Suprapubic skin (tissue), 4 donors: ENCODE measurements around the gene POLR3H. TPM values are rescaled to one million over a fixed set of nuclear protein-coding genes. Genes with fewer than 3 reads are reported as not detected.
"Not testable (repeated sequence)": the region's sequence is repeated elsewhere in the genome, so short reads cannot be mapped to it uniquely, and the experiment has no call there.

ENCODE experiments used
- DNase-seq, 2 donors: peaks; one replicate each; pipeline ENCODE4 v3.0.0-alpha.2; 2019; ENCODE audit warnings: low spot score in 2 of 2
- H3K27ac ChIP-seq: fragments of 200-600 bp; sonication (generic); one replicate; pipeline ENCODE4 v1.5.1; 2019
- H3K27me3 ChIP-seq: fragments of 200-600 bp; sonication (generic); one replicate; pipeline ENCODE4 v1.5.1; 2019
- H3K36me3 ChIP-seq: fragments of 200-600 bp; sonication (generic); one replicate; pipeline ENCODE4 v1.5.1; 2019
- H3K4me1 ChIP-seq: fragments of 200-600 bp; sonication (generic); one replicate; pipeline ENCODE4 v1.5.1; 2019
- H3K4me3 ChIP-seq: fragments of 200-600 bp; sonication (generic); one replicate; pipeline ENCODE4 v1.5.1; 2019; ENCODE audit warnings: mild to moderate bottlenecking
- H3K9me3 ChIP-seq: fragments of 200-600 bp; sonication (generic); one replicate; pipeline ENCODE4 v1.5.1; 2019
- CTCF ChIP-seq, 2 donors: fragments of 200-600 bp in 1 of 2; fragments of 450-650 bp in 1 of 2; sonication (generic) in 1 of 2; IDR thresholded peaks; one replicate each; pipeline ENCODE4 v1.5.1; 2016 to 2019; ENCODE audit warnings: antibody characterized with exemption in 2 of 2, mild to moderate bottlenecking in 1 of 2, moderate library complexity in 1 of 2
- EP300 ChIP-seq: sonication (generic); formaldehyde crosslinking; IDR thresholded peaks from one replicate; pipeline ENCODE4 v1.6.1; 2017; ENCODE audit warnings: antibody characterized with exemption
- POLR2A ChIP-seq, 2 donors: fragments of 450-650 bp; IDR thresholded peaks; one replicate each; pipeline ENCODE4 v1.6.1; 2017; ENCODE audit warnings: antibody characterized with exemption in 2 of 2, mild to moderate bottlenecking in 2 of 2, moderate library complexity in 2 of 2
- POLR2AphosphoS5 ChIP-seq, 3 donors: sonication (generic); formaldehyde crosslinking; IDR thresholded peaks; one replicate each; pipeline ENCODE4 v1.6.1; 2017; ENCODE audit warnings: antibody characterized with exemption in 3 of 3
- WGBS: methylation state at CpG from one replicate; pipeline ENCODE4 v1.1.5; 2018; 5-methylcytosine and 5-hydroxymethylcytosine counted together
- total RNA-seq, 4 donors: library from RNA; depleted of rRNA; stranded (reverse); fragments of >200 nt; gene quantifications; one replicate each; pipeline ENCODE4 v1.1.0, GENCODE V29; 2016

Gene POLR3H
- total RNA-seq, 4 donors from 2014 or later = 18.5 to 32.7 (median 23.5) TPM

DNA sequence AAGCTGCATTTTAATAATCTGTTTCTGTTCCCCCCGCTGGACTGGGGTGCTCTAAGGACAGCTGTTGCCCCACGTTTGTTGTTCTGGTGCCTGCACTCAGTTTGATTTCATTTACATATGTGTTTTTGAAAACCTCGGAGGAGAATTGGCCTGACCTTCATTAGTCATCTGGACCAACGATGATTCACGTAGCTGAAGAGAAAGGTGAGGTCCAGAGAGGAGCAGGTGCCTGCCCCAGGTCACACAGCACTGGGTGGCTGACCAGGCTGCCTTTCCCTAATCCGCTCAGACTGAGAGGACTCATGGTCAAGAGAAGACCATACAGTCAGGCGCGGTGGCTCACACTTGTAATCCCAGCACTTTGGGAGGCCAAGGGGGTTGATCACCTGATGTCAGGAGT, 20.3 kb upstream of the POLR3H start:
- 83% methylated on average over 8 of the region's 8 CpGs for WGBS
- no peak overlapping the region for H3K27ac ChIP-seq
- H3K36me3 ChIP-seq = no peaks in the 10 kb centered on the region
- no peak for DNase-seq
- no peaks in the 10 kb centered on the region for H3K9me3 ChIP-seq
- H3K27me3 ChIP-seq = peaks cover 12% of the 10 kb centered on the region
- TF ChIP-seq POLR2AphosphoS5 (IDR thresholded peaks at IDR 0.05) = no peak
- H3K4me3 ChIP-seq = no peak overlapping the region
- H3K4me1 ChIP-seq = no peaks in the 10 kb centered on the region

GRCh38 chr22:41563051-41563711, 18.9 kb upstream of the POLR3H start:
- DNase-seq = no peak
- 61% methylated on average over 10 of the region's 10 CpGs for WGBS
- TF ChIP-seq POLR2AphosphoS5 (IDR thresholded peaks at IDR 0.05) (no peak), POLR2A (IDR thresholded peaks at IDR 0.05) (no peak), EP300 (no peak), CTCF (IDR thresholded peaks at IDR 0.05) (no peak)
- Histone ChIP-seq H3K9me3 (no peaks in the 10 kb centered on the region), H3K27me3 (peaks cover 16% of the 10 kb centered on the region), H3K36me3 (no peaks in the 10 kb centered on the region), H3K4me1 (no peaks in the 10 kb centered on the region), H3K4me3 (no peak overlapping the region), H3K27ac (no peak overlapping the region)

DNA sequence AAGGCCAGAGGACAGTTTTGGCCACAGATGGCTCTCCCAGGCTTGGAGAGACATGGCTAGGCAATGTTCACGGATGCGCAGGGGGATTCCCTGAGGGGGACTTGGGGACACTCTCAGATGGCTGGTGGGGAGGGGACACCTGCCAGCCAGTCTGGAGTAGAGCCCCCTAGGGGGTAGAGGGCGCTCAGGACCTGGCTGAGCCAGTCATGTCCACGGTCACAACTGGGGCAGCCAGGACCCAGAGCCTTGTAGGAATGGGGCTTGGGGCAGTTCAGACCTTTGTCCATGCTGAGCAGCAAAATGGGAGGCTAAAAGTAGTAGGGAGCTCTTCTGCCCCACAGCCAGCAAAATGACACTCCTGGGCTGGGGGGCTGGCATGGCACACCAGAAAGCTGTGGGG, 18.2 kb upstream of the POLR3H start:
- TF ChIP-seq POLR2AphosphoS5 (IDR thresholded peaks at IDR 0.05) (no peak), POLR2A (IDR thresholded peaks at IDR 0.05) (no peak), EP300 (no peak), CTCF (IDR thresholded peaks at IDR 0.05) (no peak)
- Histone ChIP-seq H3K27me3 (peaks cover 21% of the 10 kb centered on the region), H3K9me3 (no peaks in the 10 kb centered on the region), H3K27ac (peak overlapping the region; percentile 24), H3K4me3 (no peak overlapping the region), H3K36me3 (no peaks in the 10 kb centered on the region), H3K4me1 (peaks cover 2% of the 10 kb centered on the region)
- no peak for DNase-seq
- 82% methylated on average over 3 of the region's 4 CpGs for WGBS

DNA sequence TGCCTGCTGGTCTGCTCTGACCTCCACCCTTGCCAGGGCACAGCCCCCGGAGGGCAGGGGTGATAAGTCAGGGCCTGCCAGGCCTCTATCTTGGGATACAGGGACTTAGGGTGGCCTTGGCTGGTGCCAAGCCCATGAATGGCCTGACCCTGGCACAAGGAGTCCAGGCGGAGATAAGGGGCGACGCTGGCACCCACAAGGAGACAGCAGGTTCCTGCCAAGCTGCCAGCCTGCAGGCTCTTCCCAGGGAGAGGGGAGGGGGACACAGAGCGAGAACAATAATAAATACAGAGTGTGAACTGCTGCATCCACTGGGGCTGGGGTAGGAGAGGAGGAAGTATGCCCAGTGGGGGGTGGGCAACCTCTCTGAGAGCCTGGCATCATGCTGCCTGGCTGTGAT, 17.5 kb upstream of the POLR3H start:
- H3K4me3 ChIP-seq = no peak overlapping the region
- H3K27me3 ChIP-seq = peaks cover 21% of the 10 kb centered on the region
- TF ChIP-seq POLR2A (IDR thresholded peaks at IDR 0.05) (no peak), POLR2AphosphoS5 (IDR thresholded peaks at IDR 0.05) (no peak), EP300 (no peak), CTCF (IDR thresholded peaks at IDR 0.05) (no peak)
- DNase-seq = no peak
- H3K4me1 ChIP-seq = peaks cover 6% of the 10 kb centered on the region
- no peaks in the 10 kb centered on the region for H3K9me3 ChIP-seq
- no peak overlapping the region for H3K27ac ChIP-seq
- H3K36me3 ChIP-seq = no peaks in the 10 kb centered on the region
- 77% methylated on average over 5 of the region's 5 CpGs for WGBS

GRCh38 chr22:41561335-41561734, 17.1 kb upstream of the POLR3H start:
- Histone ChIP-seq H3K9me3 (no peaks in the 10 kb centered on the region), H3K27me3 (peaks cover 21% of the 10 kb centered on the region), H3K4me3 (no peak overlapping the region), H3K27ac (no peak overlapping the region), H3K4me1 (peaks cover 6% of the 10 kb centered on the region), H3K36me3 (no peaks in the 10 kb centered on the region)
- no peak for TF ChIP-seq POLR2A (IDR thresholded peaks at IDR 0.05)
- no peak for TF ChIP-seq EP300
- TF ChIP-seq CTCF (IDR thresholded peaks at IDR 0.05) = no peak
- no peak for TF ChIP-seq POLR2AphosphoS5 (IDR thresholded peaks at IDR 0.05)
- 61% methylated on average over 4 of the region's 10 CpGs for WGBS
- DNase-seq = no peak

DNA sequence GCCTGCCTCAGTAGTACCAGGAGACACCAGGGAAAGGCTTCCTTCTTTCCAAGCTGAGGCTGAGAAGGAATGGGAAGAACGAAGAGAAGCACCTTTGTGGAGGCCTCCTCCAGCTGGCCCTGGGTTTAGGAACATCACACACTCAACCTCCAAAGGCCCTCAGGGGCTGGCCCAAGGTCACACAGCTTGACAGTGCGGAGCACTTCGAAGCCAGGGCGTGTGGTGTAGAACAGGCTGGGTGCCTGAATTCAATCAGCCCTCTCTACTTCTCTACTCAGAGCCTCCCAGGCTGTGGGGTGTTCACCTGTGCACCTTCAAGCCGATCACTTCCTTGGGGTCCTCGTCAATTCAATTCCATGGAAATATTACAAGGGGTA, 15.8 kb upstream of the POLR3H start:
- 36% methylated on average over 4 of the region's 6 CpGs for WGBS
- peaks cover 6% of the 10 kb centered on the region for H3K4me1 ChIP-seq
- H3K9me3 ChIP-seq = no peaks in the 10 kb centered on the region
- H3K4me3 ChIP-seq = no peak overlapping the region
- peaks cover 21% of the 10 kb centered on the region for H3K27me3 ChIP-seq
- no peak overlapping the region for H3K27ac ChIP-seq
- no peak for TF ChIP-seq CTCF (IDR thresholded peaks at IDR 0.05)
- no peak for TF ChIP-seq POLR2A (IDR thresholded peaks at IDR 0.05)
- no peak for TF ChIP-seq EP300
- no peak for TF ChIP-seq POLR2AphosphoS5 (IDR thresholded peaks at IDR 0.05)
- no peak for DNase-seq
- H3K36me3 ChIP-seq = no peaks in the 10 kb centered on the region

GRCh38 chr22:41558241-41558630, 14.0 kb upstream of the POLR3H start:
- peaks cover 21% of the 10 kb centered on the region for H3K27me3 ChIP-seq
- H3K9me3 ChIP-seq, H3K4me3 ChIP-seq, H3K36me3 ChIP-seq, DNase-seq, H3K4me1 ChIP-seq, H3K27ac ChIP-seq: not testable (repeated sequence)
- 91% methylated on average over 13 of the region's 13 CpGs for WGBS
